ENCODE measurements around the gene HYOU1.
A peak's percentile ranks its signal among the peaks of the same experiment; 100 is the strongest.
"Not testable (repeated sequence)": the region's sequence is repeated elsewhere in the genome, so short reads cannot be mapped to it uniquely, and the experiment has no call there.

The HYOU1 gene

GRCh38 chr11:119018074-119018938 is 38.7 kb downstream of the HYOU1 start, which contains the start of the genes RPS25 and TRAPPC4:
Gene RPS25 (minus strand): TSS chr11:119018343. CDS start chr11:119018284, 59 bp downstream.
Gene TRAPPC4 (plus strand): TSS chr11:119018766. CDS start chr11:119018796, 30 bp downstream.
- peak; percentile 96 for DNase-seq

GRCh38 chr11:119017377-119017776 is 39.6 kb downstream of the HYOU1 start:
- not testable (repeated sequence) for DNase-seq

- no peak for DNase-seq
Measured at GRCh38 chr11:119016216-119017009, 40.6 kb downstream of the HYOU1 start.

- no peak for DNase-seq
Measured at GRCh38 chr11:119015054-119015611, 41.9 kb downstream of the HYOU1 start.

DNA sequence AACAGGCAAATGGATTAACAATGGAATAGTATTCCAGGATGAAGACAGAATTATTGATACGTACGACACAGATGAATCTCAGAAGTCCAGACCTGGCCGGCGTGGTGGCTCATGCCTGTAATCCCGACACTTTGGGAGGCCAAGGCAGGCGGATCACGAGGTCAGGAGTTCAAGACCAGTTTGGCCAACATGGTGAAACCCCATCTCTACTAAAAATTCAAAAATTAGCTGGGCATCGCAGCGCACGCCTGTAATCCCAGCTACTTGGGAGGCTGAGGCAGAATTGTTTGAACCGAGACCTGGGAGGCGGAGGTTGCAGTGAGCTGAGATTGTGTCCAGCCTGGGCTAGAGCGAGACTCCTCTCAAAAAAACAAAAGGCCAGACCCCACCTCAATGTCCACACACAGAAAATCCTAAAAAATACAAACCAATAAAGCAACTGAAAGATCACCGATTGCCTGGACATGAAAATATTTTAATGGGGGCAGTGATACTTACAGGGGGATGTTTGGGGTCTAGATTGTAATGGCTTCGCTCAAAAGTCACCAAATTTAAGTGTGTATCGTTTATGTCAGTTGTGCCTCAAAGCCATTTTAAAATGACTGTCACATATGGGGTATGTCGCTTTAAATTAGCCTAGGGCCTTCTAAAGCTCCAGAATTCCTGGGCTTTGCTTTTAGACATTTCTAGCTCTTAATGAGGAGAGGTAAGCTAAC is 42.6 kb downstream of the HYOU1 start:
- DNase-seq, result no peak

GRCh38 chr11:119012629-119013170 is 44.3 kb downstream of the HYOU1 start:
- DNase-seq, result no peak

GRCh38 chr11:119011476-119012053 is 45.4 kb downstream of the HYOU1 start:
- no peak for DNase-seq

GRCh38 chr11:119006656-119007055 is 50.3 kb downstream of the HYOU1 start:
- DNase-seq, result no peak

GRCh38 chr11:119000906-119001305 is 56.1 kb downstream of the HYOU1 start:
- no peak for DNase-seq

- DNase-seq, result no peak
Measured at GRCh38 chr11:118998822-118999221, 58.2 kb downstream of the HYOU1 start.

DNA sequence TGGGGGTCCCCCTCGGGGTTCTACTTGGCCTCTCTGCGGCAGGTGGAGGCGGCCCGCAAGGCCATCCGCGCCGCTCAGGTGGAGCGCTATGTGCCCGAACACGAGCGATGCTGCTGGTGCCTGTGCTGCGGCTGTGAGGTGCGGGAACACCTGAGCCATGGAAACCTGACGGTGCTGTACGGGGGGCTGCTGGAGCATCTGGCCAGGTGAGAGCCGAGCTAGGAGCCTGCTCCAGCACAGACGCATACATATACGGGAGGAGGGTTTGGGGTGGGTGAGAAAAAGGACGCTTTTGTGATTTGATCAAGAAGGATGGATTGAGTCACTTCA is 58.7 kb downstream of the HYOU1 start:
- no peak for DNase-seq

DNA sequence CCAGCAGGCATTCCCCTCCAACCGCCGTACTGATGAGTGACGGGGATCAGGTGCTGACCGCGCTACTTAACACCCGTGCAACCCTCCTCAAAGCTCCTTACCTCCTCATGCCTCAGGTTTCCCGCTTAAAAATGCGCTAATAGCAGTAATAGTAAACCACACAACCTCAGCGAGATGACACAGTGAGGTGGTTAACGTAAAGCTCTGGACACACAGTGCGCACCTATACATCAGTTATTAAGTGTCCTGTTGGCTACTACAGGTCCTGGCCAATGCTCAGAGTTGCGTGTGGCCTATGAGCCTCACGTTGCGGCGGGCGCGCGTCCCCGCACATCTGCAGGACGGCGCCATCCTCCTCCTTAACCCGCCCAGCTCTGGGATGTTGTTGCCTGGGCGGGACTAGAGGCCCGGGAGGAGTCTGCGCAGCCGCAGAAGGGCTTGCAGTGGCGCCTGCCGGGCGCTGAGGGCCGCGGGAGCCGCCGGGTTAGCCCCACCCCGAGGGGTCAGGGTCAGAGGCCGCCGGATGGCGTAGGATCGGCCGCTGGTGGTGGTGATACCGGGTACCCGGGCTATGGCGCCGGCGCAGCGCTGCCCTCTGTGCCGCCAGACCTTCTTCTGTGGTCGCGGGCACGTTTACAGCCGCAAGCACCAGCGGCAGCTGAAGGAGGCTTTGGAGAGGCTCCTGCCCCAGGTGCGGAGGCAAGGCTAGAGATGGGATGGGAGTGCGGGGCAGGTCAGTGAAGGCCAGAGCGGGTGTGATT is 59.2 kb downstream of the HYOU1 start, which contains the start of gene CENATAC:
CENATAC (plus strand) TSS at position 512 of the 761 bp plus-strand sequence; CDS start at position 572, 60 bp downstream.
- DNase-seq, result peak; percentile 95

- DNase-seq, result peak; percentile 67
Measured at GRCh38 chr11:118996926-118997626, 59.9 kb downstream of the HYOU1 start.
